HEK293 (cell line): ENCODE results near the gene SIK3.

Source experiments
- CTCF ChIA-PET: fragments of 350-600 bp; formaldehyde crosslinking; extraction: SDS; loops from one replicate; lab custom pipeline; 2021; ENCODE audit warnings: antibody characterized with exemption; lab: Yijun Ruan, JAX
- POLR2A ChIA-PET: fragments of 300-600 bp; formaldehyde crosslinking; extraction: SDS; loops from one replicate; lab custom pipeline; 2020; ENCODE audit warnings: antibody characterized with exemption, inconsistent platforms; lab: Yijun Ruan, JAX
- H3K27ac ChIP-seq: fragments of 200-500 bp; sonication (Bioruptor generic); 2 replicates; pipeline ENCODE4 v1.5.1; 2014; ENCODE audit warnings: low read depth, low read length, control low read depth, inconsistent platforms; ENCODE audit errors: extremely low read depth
- H3K36me3 ChIP-seq, 2 experiments: fragments of 200-500 bp in 1 of 2; sonication (Bioruptor generic) in 1 of 2; 1 replicate in 1 of 2; 2 replicates in 1 of 2; pipeline ENCODE4 v1.5.1; 2014 to 2017; ENCODE audit warnings: inconsistent platforms in 2 of 2, low read length in 2 of 2; ENCODE audit not compliant: control insufficient read depth in 2 of 2, insufficient read depth in 1 of 2
- H3K4me1 ChIP-seq: fragments of 200-500 bp; sonication (Bioruptor generic); 2 replicates; pipeline ENCODE4 v1.5.1; 2014; ENCODE audit warnings: mild to moderate bottlenecking, low read length, inconsistent platforms; ENCODE audit not compliant: control insufficient read depth, insufficient read depth
- H3K4me3 ChIP-seq: 2 replicates; pipeline ENCODE4 v1.5.1; 2011; ENCODE audit warnings: low read depth, mild to moderate bottlenecking, control low read depth, low read length, moderate library complexity
- H3K9me3 ChIP-seq: fragments of 200-500 bp; sonication (Bioruptor generic); 2 replicates; pipeline ENCODE4 v1.5.1; 2014; ENCODE audit warnings: low read depth, low read length, inconsistent platforms; ENCODE audit not compliant: control insufficient read depth, insufficient read depth
- GFI1B ChIP-seq: fragments of 450-650 bp; formaldehyde crosslinking; IDR thresholded peaks from 2 replicates; pipeline ENCODE4 v1.5.1; 2016; ENCODE audit warnings: missing biosample characterization, missing genetic modification characterization
- HOXA7 ChIP-seq: sonication (generic); formaldehyde crosslinking; IDR thresholded peaks from 2 replicates; pipeline ENCODE4 v1.8.1; 2022; ENCODE audit warnings: missing genetic modification reagents, borderline replicate concordance
- KLF8 ChIP-seq: fragments of 450-650 bp; formaldehyde crosslinking; IDR thresholded peaks from 2 replicates; pipeline ENCODE4 v1.5.1; 2016; ENCODE audit warnings: missing biosample characterization, missing genetic modification characterization
- MYNN ChIP-seq: fragments of 450-650 bp; formaldehyde crosslinking; IDR thresholded peaks from 2 replicates; pipeline ENCODE4 v1.5.1; 2016; ENCODE audit warnings: missing biosample characterization, missing genetic modification characterization, borderline replicate concordance
- PRDM6 ChIP-seq: fragments of 450-650 bp; formaldehyde crosslinking; IDR thresholded peaks from 2 replicates; pipeline ENCODE4 v1.5.1; 2017; ENCODE audit warnings: missing biosample characterization, missing genetic modification characterization
- SP2 ChIP-seq: fragments of 450-650 bp; formaldehyde crosslinking; IDR thresholded peaks from 2 replicates; pipeline ENCODE4 v1.5.1; 2016; ENCODE audit warnings: missing biosample characterization, missing genetic modification characterization
- YY2 ChIP-seq: fragments of 450-650 bp; formaldehyde crosslinking; IDR thresholded peaks from 2 replicates; pipeline ENCODE4 v1.5.1; 2016; ENCODE audit warnings: missing biosample characterization, missing genetic modification characterization
- ZBTB21 ChIP-seq: fragments of 450-650 bp; formaldehyde crosslinking; IDR thresholded peaks from 2 replicates; pipeline ENCODE4 v1.5.1; 2017; ENCODE audit warnings: missing biosample characterization, missing genetic modification characterization
- ZBTB26 ChIP-seq: fragments of 450-650 bp; formaldehyde crosslinking; optimal IDR thresholded peaks from 2 replicates; pipeline ENCODE3; 2016; ENCODE audit warnings: missing biosample characterization, mild to moderate bottlenecking, missing genetic modification characterization
- ZBTB49 ChIP-seq: fragments of 450-650 bp; formaldehyde crosslinking; IDR thresholded peaks from 2 replicates; pipeline ENCODE4 v1.5.1; 2016; ENCODE audit warnings: missing biosample characterization, missing genetic modification characterization, low read depth
- ZFP37 ChIP-seq: fragments of 450-650 bp; formaldehyde crosslinking; IDR thresholded peaks from 2 replicates; pipeline ENCODE4 v1.5.1; 2016; ENCODE audit warnings: missing biosample characterization, missing genetic modification characterization
- ZFP69B ChIP-seq: fragments of 450-650 bp; formaldehyde crosslinking; IDR thresholded peaks from 2 replicates; pipeline ENCODE4 v1.5.1; 2016; ENCODE audit warnings: missing biosample characterization, missing genetic modification characterization
- ZNF121 ChIP-seq: fragments of 450-650 bp; formaldehyde crosslinking; IDR thresholded peaks from 2 replicates; pipeline ENCODE4 v1.5.1; 2016; ENCODE audit warnings: missing biosample characterization, missing genetic modification characterization
- ZNF140 ChIP-seq: fragments of 450-650 bp; formaldehyde crosslinking; IDR thresholded peaks from 2 replicates; pipeline ENCODE4 v1.5.1; 2016; ENCODE audit warnings: missing biosample characterization, missing genetic modification characterization
- ZNF16 ChIP-seq: fragments of 450-650 bp; formaldehyde crosslinking; IDR thresholded peaks from 2 replicates; pipeline ENCODE4 v1.5.1; 2016; ENCODE audit warnings: low read depth, missing biosample characterization, missing genetic modification characterization
- ZNF18 ChIP-seq: fragments of 450-650 bp; formaldehyde crosslinking; IDR thresholded peaks from 2 replicates; pipeline ENCODE4 v1.5.1; 2016; ENCODE audit warnings: missing biosample characterization, missing genetic modification characterization
- ZNF221 ChIP-seq: fragments of 450-650 bp; formaldehyde crosslinking; IDR thresholded peaks from 2 replicates; pipeline ENCODE4 v1.5.1; 2017; ENCODE audit warnings: missing biosample characterization, missing genetic modification characterization, borderline replicate concordance
- ZNF23 ChIP-seq: fragments of 450-650 bp; formaldehyde crosslinking; IDR thresholded peaks from 2 replicates; pipeline ENCODE4 v1.5.1; 2016; ENCODE audit warnings: missing biosample characterization, missing genetic modification characterization, borderline replicate concordance
- ZNF24 ChIP-seq: fragments of 450-650 bp; formaldehyde crosslinking; IDR thresholded peaks from 2 replicates; pipeline ENCODE4 v1.5.1; 2016; ENCODE audit warnings: missing biosample characterization, missing genetic modification characterization
- ZNF248 ChIP-seq: fragments of 450-650 bp; formaldehyde crosslinking; IDR thresholded peaks from 2 replicates; pipeline ENCODE4 v1.5.1; 2017; ENCODE audit warnings: missing biosample characterization, missing genetic modification characterization
- ZNF324 ChIP-seq: fragments of 450-650 bp; formaldehyde crosslinking; IDR thresholded peaks from 2 replicates; pipeline ENCODE4 v1.5.1; 2016; ENCODE audit warnings: missing biosample characterization, missing genetic modification characterization
- ZNF548 ChIP-seq: fragments of 450-650 bp; formaldehyde crosslinking; IDR thresholded peaks from 2 replicates; pipeline ENCODE4 v1.5.1; 2016; ENCODE audit warnings: missing biosample characterization, missing genetic modification characterization
- ZNF549 ChIP-seq: fragments of 450-650 bp; IDR thresholded peaks from 2 replicates; pipeline ENCODE4 v1.5.1; 2018; ENCODE audit warnings: missing biosample characterization, missing genetic modification characterization, mild to moderate bottlenecking, inconsistent platforms, moderate library complexity
- ZNF580 ChIP-seq: fragments of 450-650 bp; formaldehyde crosslinking; IDR thresholded peaks from 2 replicates; pipeline ENCODE4 v1.5.1; 2016; ENCODE audit warnings: missing biosample characterization, missing genetic modification characterization
- ZNF610 ChIP-seq: fragments of 450-650 bp; formaldehyde crosslinking; IDR thresholded peaks from 2 replicates; pipeline ENCODE4 v1.5.1; 2016; ENCODE audit warnings: missing biosample characterization, missing genetic modification characterization, borderline replicate concordance
- ZNF624 ChIP-seq: fragments of 450-650 bp; formaldehyde crosslinking; IDR thresholded peaks from 2 replicates; pipeline ENCODE4 v1.5.1; 2017; ENCODE audit warnings: missing biosample characterization, missing genetic modification characterization
- ZNF777 ChIP-seq: fragments of 450-650 bp; formaldehyde crosslinking; IDR thresholded peaks from 2 replicates; pipeline ENCODE4 v1.5.1; 2017; ENCODE audit warnings: missing biosample characterization, missing genetic modification characterization, borderline replicate concordance
- ZNF830 ChIP-seq: fragments of 450-650 bp; IDR thresholded peaks from 2 replicates; pipeline ENCODE4 v1.5.0; 2018; ENCODE audit warnings: missing biosample characterization, missing genetic modification characterization, low read depth, mild to moderate bottlenecking, moderate library complexity

The SIK3 gene

GRCh38 chr11:117144477-117145392, 46.5 kb upstream of the SIK3 start (continued):
- TF ChIP-seq SP2 (tag by site-specific recombination) (no peak), ZNF624 (no peak), ZNF16 (tag by site-specific recombination) (no peak), ZNF324 (tag by site-specific recombination) (no peak), ZNF549 (no peak), GFI1B (no peak), ZNF548 (no peak), YY2 (tag by site-specific recombination) (no peak), ZNF580 (tag by site-specific recombination) (no peak), ZFP69B (tag by site-specific recombination) (peak; percentile 82), ZNF140 (tag by site-specific recombination) (no peak), ZNF121 (tag by site-specific recombination) (no peak), ZNF24 (tag by site-specific recombination) (no peak), ZNF221 (tag by site-specific recombination) (no peak), ZNF23 (tag by site-specific recombination) (no peak), ZNF610 (tag by site-specific recombination) (no peak)

- H3K4me1 ChIP-seq, result no peaks in the 10 kb centered on the region
- H3K4me3 ChIP-seq, result peak within 1 kb of the TSS; percentile 94
- peak; percentile 88 for TF ChIP-seq KLF8
- no peak for TF ChIP-seq PRDM6
- TF ChIP-seq ZNF248 (tag by site-specific recombination), result no peak
- no peak for TF ChIP-seq ZNF830
- TF ChIP-seq HOXA7 (CRISPR knock-in tag), result no peak
- TF ChIP-seq ZNF548, result no peak
- peak; percentile 98 for TF ChIP-seq ZNF18 (tag by site-specific recombination)
- TF ChIP-seq ZBTB49, result no peak
- TF ChIP-seq ZBTB26 (tag by site-specific recombination), result peak; percentile 90
- TF ChIP-seq MYNN (tag by site-specific recombination), result no peak
- TF ChIP-seq ZFP37 (tag by site-specific recombination), result 0 out of 2 replicates have a peak, but pooled peaks have one; percentile 68
- TF ChIP-seq ZBTB21, result peak; percentile 94
- no peak for TF ChIP-seq ZNF777
Measured at GRCh38 chr11:117143871-117144476, 45.7 kb upstream of the SIK3 start, which contains the start of gene PAFAH1B2. Gene PAFAH1B2 (plus strand): TSS chr11:117144287. CDS start chr11:117152448, 8,161 bp downstream.

More at GRCh38 chr11:117143871-117144476, 45.7 kb upstream of the SIK3 start, which contains the start of gene PAFAH1B2:
- peak within 1 kb of the TSS; percentile 82 for H3K27ac ChIP-seq
- ChIA-PET POLR2A (interaction anchor here (0.6 to 2.8 kb wide), 18 partner anchors 17 to 503 kb away, joined by 3 to 28 read pairs (median 4); partner anchors contain the start of genes APOA5, PCSK7, SIDT2 and SIK3), CTCF (interaction anchor here (0.9 to 1.3 kb wide), 4 partner anchors 37 to 372 kb away, joined by 3 to 7 read pairs (median 4); partner anchors contain the start of gene APOA5)
- peaks cover 0 to 37% of the 10 kb centered on the region in 2 experiments; a peak in 2 of 3 replicates for H3K36me3 ChIP-seq
- H3K9me3 ChIP-seq, result no peaks in the 10 kb centered on the region
